SK-N-SH treated with all-trans-retinoic acid at 6 μM for 48 hours (cell line): ENCODE data around the gene TWNK.

ENCODE experiments used
- ATAC-seq: fragments of 200-7000 bp; cut with Tn5 transposase; 3 replicates; pipeline ENCODE4 v1.9.1; 2020; ENCODE audit warnings: mild to moderate bottlenecking, moderate library complexity
- ARNTL ChIP-seq: fragments of 450-650 bp; formaldehyde crosslinking; IDR thresholded peaks from 2 replicates; pipeline ENCODE4 v1.5.0; 2020; ENCODE audit warnings: low read depth, mild to moderate bottlenecking, moderate library complexity, borderline replicate concordance
- BACH2 ChIP-seq: fragments of 250-450 bp; sonication (Bioruptor Pico); IDR thresholded peaks from 2 replicates; pipeline ENCODE4 v1.9.0; 2021; ENCODE audit warnings: mild to moderate bottlenecking, borderline replicate concordance
- CREB5 ChIP-seq: fragments of 250-450 bp; sonication (Bioruptor Pico); IDR thresholded peaks from 2 replicates; pipeline ENCODE4 v1.5.1; 2020; ENCODE audit warnings: low read depth, mild to moderate bottlenecking, moderate library complexity
- CSDC2 ChIP-seq: fragments of 250-450 bp; sonication (Bioruptor Pico); IDR thresholded peaks from 2 replicates; pipeline ENCODE4 v1.5.0; 2020; ENCODE audit warnings: mild to moderate bottlenecking, moderate library complexity
- CSRNP3 ChIP-seq: fragments of 250-450 bp; sonication (Bioruptor Pico); IDR thresholded peaks from 2 replicates; pipeline ENCODE4 v1.5.1; 2021; ENCODE audit warnings: mild to moderate bottlenecking, moderate library complexity
- ESRRG ChIP-seq: fragments of 250-450 bp; sonication (Bioruptor Pico); IDR thresholded peaks from 2 replicates; pipeline ENCODE4 v1.6.1; 2021; ENCODE audit warnings: mild to moderate bottlenecking
- GLIS3 ChIP-seq: fragments of 250-450 bp; sonication (Bioruptor Pico); IDR thresholded peaks from 2 replicates; pipeline ENCODE4 v1.5.0; 2020; ENCODE audit warnings: mild to moderate bottlenecking, moderate library complexity
- ISL1 ChIP-seq: fragments of 250-450 bp; sonication (Bioruptor Pico); IDR thresholded peaks from 2 replicates; pipeline ENCODE4 v2.1.2; 2022; ENCODE audit warnings: mild to moderate bottlenecking, moderate library complexity
- OSR1 ChIP-seq: fragments of 250-450 bp; sonication (Bioruptor Pico); IDR thresholded peaks from 2 replicates; pipeline ENCODE4 v1.8.0; 2022; ENCODE audit warnings: moderate library complexity, mild to moderate bottlenecking, inconsistent platforms
- PATZ1 ChIP-seq: fragments of 250-450 bp; sonication (Bioruptor Pico); IDR thresholded peaks from 2 replicates; pipeline ENCODE4 v1.8.0; 2020; ENCODE audit warnings: mild to moderate bottlenecking, moderate library complexity, borderline replicate concordance
- PPARA ChIP-seq: fragments of 250-450 bp; sonication (Bioruptor Pico); IDR thresholded peaks from 2 replicates; pipeline ENCODE4 v1.5.0; 2020; ENCODE audit warnings: mild to moderate bottlenecking, borderline replicate concordance
- RARB ChIP-seq: fragments of 250-450 bp; sonication (Bioruptor Pico); IDR thresholded peaks from 2 replicates; pipeline ENCODE4 v1.8.0; 2021; ENCODE audit warnings: mild to moderate bottlenecking, moderate library complexity
- SNAI2 ChIP-seq: fragments of 250-450 bp; sonication (Bioruptor Pico); IDR thresholded peaks from 2 replicates; pipeline ENCODE4 v1.5.0; 2020; ENCODE audit warnings: mild to moderate bottlenecking, moderate library complexity
- TCF4 ChIP-seq: fragments of 250-450 bp; sonication (Bioruptor Pico); IDR thresholded peaks from 2 replicates; pipeline ENCODE4 v1.8.0; 2021; ENCODE audit warnings: mild to moderate bottlenecking, moderate library complexity, borderline replicate concordance
- TOX ChIP-seq: fragments of 250-450 bp; sonication (Bioruptor Pico); IDR thresholded peaks from 2 replicates; pipeline ENCODE4 v1.8.0; 2021; ENCODE audit warnings: mild to moderate bottlenecking, moderate library complexity, borderline replicate concordance
- TSHZ2 ChIP-seq: fragments of 250-450 bp; sonication (Bioruptor Pico); IDR thresholded peaks from 2 replicates; pipeline ENCODE4 v1.5.0; 2020; ENCODE audit warnings: mild to moderate bottlenecking, moderate library complexity
- ZC3H10 ChIP-seq: fragments of 250-450 bp; sonication (Bioruptor Pico); IDR thresholded peaks from 2 replicates; pipeline ENCODE4 v1.5.1; 2021; ENCODE audit warnings: mild to moderate bottlenecking, moderate library complexity
- ZFP3 ChIP-seq: fragments of 250-450 bp; sonication (Bioruptor Pico); IDR thresholded peaks from 2 replicates; pipeline ENCODE4 v1.5.0; 2020; ENCODE audit warnings: mild to moderate bottlenecking, moderate library complexity
- ZFP30 ChIP-seq: fragments of 450-650 bp; formaldehyde crosslinking; IDR thresholded peaks from 2 replicates; pipeline ENCODE4 v1.5.0; 2022; ENCODE audit warnings: mild to moderate bottlenecking, moderate library complexity
- ZNF565 ChIP-seq: fragments of 450-650 bp; formaldehyde crosslinking; conservative IDR thresholded peaks from 2 replicates; pipeline ENCODE4 v1.5.0; 2020; ENCODE audit warnings: low read depth, mild to moderate bottlenecking, moderate library complexity
- ZNF70 ChIP-seq: fragments of 450-650 bp; formaldehyde crosslinking; IDR thresholded peaks from 2 replicates; pipeline ENCODE4 v1.5.0; 2020; ENCODE audit warnings: mild to moderate bottlenecking, moderate library complexity
- ZNF8 ChIP-seq: fragments of 450-650 bp; formaldehyde crosslinking; IDR thresholded peaks from 2 replicates; pipeline ENCODE4 v1.5.0; 2020; ENCODE audit warnings: mild to moderate bottlenecking, moderate library complexity
- TF ChIP-seq, protein P1 (sequence below): fragments of 250-450 bp; sonication (Bioruptor Pico); IDR thresholded peaks from 2 replicates; pipeline ENCODE4 v1.8.0; 2021; ENCODE audit warnings: low read depth, mild to moderate bottlenecking, moderate library complexity, borderline replicate concordance

The TWNK gene

GRCh38 chr10:100942229-100942628 is 45.1 kb upstream of the TWNK start:
- TF ChIP-seq CSRNP3 (CRISPR knock-in tag), result no peak
- TF ChIP-seq ZNF565 (CRISPR knock-in tag), result no peak
- TF ChIP-seq BACH2 (CRISPR knock-in tag), result no peak
- TF ChIP-seq TOX (CRISPR knock-in tag), result no peak
- TF ChIP-seq RARB (CRISPR knock-in tag), result no peak
- no peak for TF ChIP-seq ZC3H10 (CRISPR knock-in tag)
- no peak for TF ChIP-seq PPARA (CRISPR knock-in tag)
- TF ChIP-seq ESRRG (CRISPR knock-in tag), result no peak
- no peak for TF ChIP-seq ISL1
- TF ChIP-seq GLIS3 (CRISPR knock-in tag), result no peak
- no peak for TF ChIP-seq SNAI2
- TF ChIP-seq TSHZ2 (CRISPR knock-in tag), result no peak
- TF ChIP-seq TCF4 (CRISPR knock-in tag), result no peak
- TF ChIP-seq ARNTL, result no peak
- no peak for TF ChIP-seq OSR1 (CRISPR knock-in tag)
- no peak for TF ChIP-seq ZNF70 (CRISPR knock-in tag)
- TF ChIP-seq ZNF8 (CRISPR knock-in tag), result no peak
- TF ChIP-seq CREB5 (CRISPR knock-in tag), result no peak
- ATAC-seq, result no peak

DNA sequence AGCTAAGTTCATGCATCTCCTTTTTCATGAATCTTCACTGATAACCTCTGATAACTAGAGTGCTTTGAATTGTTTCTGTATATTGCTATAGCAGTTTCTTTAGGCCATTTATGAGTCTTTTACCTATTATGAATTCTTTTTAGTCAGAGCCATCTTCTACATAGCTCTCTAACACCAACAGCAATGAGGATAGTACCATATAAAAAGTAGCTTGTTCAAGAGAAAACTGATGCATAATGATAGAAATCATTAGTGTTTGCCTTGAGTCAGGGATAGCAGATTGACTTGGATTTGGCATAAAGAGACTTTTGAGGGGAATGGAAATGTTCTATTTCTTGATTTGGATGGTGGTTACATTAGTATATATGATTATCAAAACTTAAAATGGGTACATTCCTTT is 43.8 kb upstream of the TWNK start:
- no peak for ATAC-seq
- TF ChIP-seq CSDC2 (CRISPR knock-in tag) (no peak), CSRNP3 (CRISPR knock-in tag) (no peak), ISL1 (no peak), CREB5 (CRISPR knock-in tag) (no peak), ZFP3 (CRISPR knock-in tag) (no peak), TOX (CRISPR knock-in tag) (no peak), ESRRG (CRISPR knock-in tag) (no peak), ZFP30 (CRISPR knock-in tag) (no peak)

- ATAC-seq, result no peak
- no peak for TF ChIP-seq ISL1
- TF ChIP-seq, protein P1, sequence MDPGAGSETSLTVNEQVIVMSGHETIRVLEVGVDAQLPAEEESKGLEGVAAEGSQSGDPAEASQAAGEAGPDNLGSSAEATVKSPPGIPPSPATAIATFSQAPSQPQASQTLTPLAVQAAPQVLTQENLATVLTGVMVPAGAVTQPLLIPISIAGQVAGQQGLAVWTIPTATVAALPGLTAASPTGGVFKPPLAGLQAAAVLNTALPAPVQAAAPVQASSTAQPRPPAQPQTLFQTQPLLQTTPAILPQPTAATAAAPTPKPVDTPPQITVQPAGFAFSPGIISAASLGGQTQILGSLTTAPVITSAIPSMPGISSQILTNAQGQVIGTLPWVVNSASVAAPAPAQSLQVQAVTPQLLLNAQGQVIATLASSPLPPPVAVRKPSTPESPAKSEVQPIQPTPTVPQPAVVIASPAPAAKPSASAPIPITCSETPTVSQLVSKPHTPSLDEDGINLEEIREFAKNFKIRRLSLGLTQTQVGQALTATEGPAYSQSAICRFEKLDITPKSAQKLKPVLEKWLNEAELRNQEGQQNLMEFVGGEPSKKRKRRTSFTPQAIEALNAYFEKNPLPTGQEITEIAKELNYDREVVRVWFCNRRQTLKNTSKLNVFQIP (CRISPR knock-in tag), result no peak
- no peak for TF ChIP-seq GLIS3 (CRISPR knock-in tag)
- no peak for TF ChIP-seq ARNTL
- TF ChIP-seq BACH2 (CRISPR knock-in tag), result no peak
- no peak for TF ChIP-seq CSDC2 (CRISPR knock-in tag)
- no peak for TF ChIP-seq ZNF565 (CRISPR knock-in tag)
- no peak for TF ChIP-seq PPARA (CRISPR knock-in tag)
- TF ChIP-seq CREB5 (CRISPR knock-in tag), result no peak
- no peak for TF ChIP-seq ZC3H10 (CRISPR knock-in tag)
- no peak for TF ChIP-seq ZNF70 (CRISPR knock-in tag)
- no peak for TF ChIP-seq RARB (CRISPR knock-in tag)
- no peak for TF ChIP-seq TOX (CRISPR knock-in tag)
- TF ChIP-seq OSR1 (CRISPR knock-in tag), result no peak
- no peak for TF ChIP-seq TCF4 (CRISPR knock-in tag)
- no peak for TF ChIP-seq PATZ1
Observed at GRCh38 chr10:100945754-100946153, 41.6 kb upstream of the TWNK start.
